ENCODE data around the gene PLEKHA6. TPM values are rescaled to one million over a fixed set of nuclear protein-coding genes. Genes with fewer than 3 reads are reported as not detected.

Gene PLEKHA6
- total and polyA plus RNA-seq, 2 of the 4 experiments (the other 2 are of a cell fraction), result 8.2 to 19.9 TPM

DNA sequence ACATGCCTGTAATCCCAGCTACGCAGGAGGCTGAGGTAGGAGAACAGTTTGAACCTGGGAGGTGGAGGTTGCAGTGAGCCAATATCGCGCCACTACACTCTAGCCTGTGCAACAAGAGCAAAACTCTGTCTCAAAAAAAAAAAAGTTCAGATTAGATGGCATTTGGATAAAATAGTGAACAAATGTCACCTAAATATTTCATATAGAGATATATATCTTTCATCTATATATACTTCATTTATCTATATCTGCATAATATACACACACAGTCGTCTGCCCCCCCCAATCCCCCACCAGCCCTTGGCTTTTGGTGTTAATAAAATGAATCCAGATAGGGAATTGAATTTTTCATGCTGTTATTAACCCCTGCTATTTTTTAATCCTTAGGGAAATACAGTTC is 46.9 kb upstream of the PLEKHA6 start:
- no peak for ATAC-seq (ENCODE audit: low read depth)
- no peak for DNase-seq
- in situ Hi-C loops (cut with MboI; ENCODE audit: low sequenced_read_pairs), result no loop called here
- CTCF ChIA-PET, result interaction anchor here (2.0 kb wide), 1 partner anchor 8 kb away, joined by 16 read pairs; no protein-coding TSS in a partner anchor
- Histone ChIP-seq H3K56ac (ENCODE audit: extremely low read depth, insufficient read depth, low read length) (no peak overlapping the region), H3K27me3 (ENCODE audit: control insufficient read depth, insufficient read depth, low read length) (no peaks in the 10 kb centered on the region), H4K8ac (ENCODE audit: low read depth in 2 of 2, low read length in 2 of 2) (no peak overlapping the region), H3K9ac (ENCODE audit: low read depth, low read length) (no peak overlapping the region), H2AFZ (replicated peaks; ENCODE audit: low read length, poor library complexity) (no peak overlapping the region), H4K20me1 (ENCODE audit: insufficient read depth, low read length) (peaks cover 85% of the 10 kb centered on the region), H2BK20ac (ENCODE audit: low read depth, low read length) (no peak overlapping the region), H3K79me1 (ENCODE audit: low read depth in 1 of 2, low read length in 2 of 2) (peaks cover 0 to 24% of the 10 kb centered on the region in 2 experiments; a peak in 3 of 4 replicates), H3K4me1 (ENCODE audit: control insufficient read depth, insufficient read depth, low read length) (no peaks in the 10 kb centered on the region), H3K9me1 (ENCODE audit: insufficient read depth, low read length) (no peaks in the 10 kb centered on the region), H4K5ac (ENCODE audit: low read depth, low read length) (no peak overlapping the region), H3K4ac (ENCODE audit: low read depth, low read length) (no peak overlapping the region), H2BK120ac (ENCODE audit: low read depth, low read length) (no peak overlapping the region), H2BK15ac (ENCODE audit: low read depth, low read length) (no peak overlapping the region), H3K4me3 (ENCODE audit: insufficient read depth, low read depth, low read length) (peak overlapping the region; percentile 19), H4K91ac (ENCODE audit: insufficient read depth, low read depth, low read length) (no peak overlapping the region), H2AK5ac (ENCODE audit: low read depth, low read length) (no peak overlapping the region), H3K27ac (ENCODE audit: insufficient read depth, low read length) (no peak overlapping the region), H3K4me2 (ENCODE audit: low read depth, low read length) (peak overlapping the region; percentile 60), H3K18ac (ENCODE audit: low read depth, low read length) (no peak overlapping the region), H3K23ac (ENCODE audit: low read depth, low read length) (no peak overlapping the region), H3K9me3 (ENCODE audit: control insufficient read depth, insufficient read depth, low read length) (no peaks in the 10 kb centered on the region), H3K36me3 (ENCODE audit: control insufficient read depth, insufficient read depth, low read length) (peaks cover 15% of the 10 kb centered on the region), H2BK5ac (ENCODE audit: low read depth, low read length, poor library complexity, severe bottlenecking) (no peak overlapping the region), H2AK9ac (replicated peaks; ENCODE audit: low read depth, low read length, poor library complexity) (no peak overlapping the region), H3K14ac (replicated peaks; ENCODE audit: low read depth, low read length) (no peak overlapping the region)
- POLR2A ChIA-PET (ENCODE audit: unreplicated experiment), result no interaction called here
- intact Hi-C loops (cut with micrococcal nuclease), result no loop called here
- BruUV-seq (replicated peaks), result no TSS peak
- no CpG with 5 or more reads among the region's 4 CpGs for WGBS, 2 experiments (ENCODE audit: extremely low coverage in 2 of 2, insufficient read length in 1 of 2)
- TF ChIP-seq NFE2L2 (IDR thresholded peaks at IDR 0.05; ENCODE audit: low read depth, low read length) (no peak), MAFK (IDR thresholded peaks at IDR 0.05; ENCODE audit: low read depth, low read length) (no peak), MAZ (IDR thresholded peaks at IDR 0.05; ENCODE audit: borderline replicate concordance, low read depth, low read length) (no peak), RAD21 (IDR thresholded peaks at IDR 0.05; ENCODE audit: low read length) (no peak), POLR2A (IDR thresholded peaks at IDR 0.05; ENCODE audit: low read depth, low read length) (no peak), MXI1 (IDR thresholded peaks at IDR 0.05; ENCODE audit: borderline replicate concordance, low read depth, low read length) (no peak), RFX5 (IDR thresholded peaks at IDR 0.05; ENCODE audit: low read depth, low read length) (no peak), RCOR1 (IDR thresholded peaks at IDR 0.05; ENCODE audit: insufficient replicate concordance, low read length) (no peak), CEBPB (IDR thresholded peaks at IDR 0.05; ENCODE audit: low read depth, low read length) (no peak)
- TF ChIP-seq, protein P1, sequence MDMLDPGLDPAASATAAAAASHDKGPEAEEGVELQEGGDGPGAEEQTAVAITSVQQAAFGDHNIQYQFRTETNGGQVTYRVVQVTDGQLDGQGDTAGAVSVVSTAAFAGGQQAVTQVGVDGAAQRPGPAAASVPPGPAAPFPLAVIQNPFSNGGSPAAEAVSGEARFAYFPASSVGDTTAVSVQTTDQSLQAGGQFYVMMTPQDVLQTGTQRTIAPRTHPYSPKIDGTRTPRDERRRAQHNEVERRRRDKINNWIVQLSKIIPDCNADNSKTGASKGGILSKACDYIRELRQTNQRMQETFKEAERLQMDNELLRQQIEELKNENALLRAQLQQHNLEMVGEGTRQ (IDR thresholded peaks at IDR 0.05; ENCODE audit: low read depth, low read length), result no peak
- TF ChIP-seq, protein P2, sequence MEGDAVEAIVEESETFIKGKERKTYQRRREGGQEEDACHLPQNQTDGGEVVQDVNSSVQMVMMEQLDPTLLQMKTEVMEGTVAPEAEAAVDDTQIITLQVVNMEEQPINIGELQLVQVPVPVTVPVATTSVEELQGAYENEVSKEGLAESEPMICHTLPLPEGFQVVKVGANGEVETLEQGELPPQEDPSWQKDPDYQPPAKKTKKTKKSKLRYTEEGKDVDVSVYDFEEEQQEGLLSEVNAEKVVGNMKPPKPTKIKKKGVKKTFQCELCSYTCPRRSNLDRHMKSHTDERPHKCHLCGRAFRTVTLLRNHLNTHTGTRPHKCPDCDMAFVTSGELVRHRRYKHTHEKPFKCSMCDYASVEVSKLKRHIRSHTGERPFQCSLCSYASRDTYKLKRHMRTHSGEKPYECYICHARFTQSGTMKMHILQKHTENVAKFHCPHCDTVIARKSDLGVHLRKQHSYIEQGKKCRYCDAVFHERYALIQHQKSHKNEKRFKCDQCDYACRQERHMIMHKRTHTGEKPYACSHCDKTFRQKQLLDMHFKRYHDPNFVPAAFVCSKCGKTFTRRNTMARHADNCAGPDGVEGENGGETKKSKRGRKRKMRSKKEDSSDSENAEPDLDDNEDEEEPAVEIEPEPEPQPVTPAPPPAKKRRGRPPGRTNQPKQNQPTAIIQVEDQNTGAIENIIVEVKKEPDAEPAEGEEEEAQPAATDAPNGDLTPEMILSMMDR (conservative IDR thresholded peaks at IDR 0.05; ENCODE audit: low read depth, low read length), result no peak
- TF ChIP-seq, protein P3, sequence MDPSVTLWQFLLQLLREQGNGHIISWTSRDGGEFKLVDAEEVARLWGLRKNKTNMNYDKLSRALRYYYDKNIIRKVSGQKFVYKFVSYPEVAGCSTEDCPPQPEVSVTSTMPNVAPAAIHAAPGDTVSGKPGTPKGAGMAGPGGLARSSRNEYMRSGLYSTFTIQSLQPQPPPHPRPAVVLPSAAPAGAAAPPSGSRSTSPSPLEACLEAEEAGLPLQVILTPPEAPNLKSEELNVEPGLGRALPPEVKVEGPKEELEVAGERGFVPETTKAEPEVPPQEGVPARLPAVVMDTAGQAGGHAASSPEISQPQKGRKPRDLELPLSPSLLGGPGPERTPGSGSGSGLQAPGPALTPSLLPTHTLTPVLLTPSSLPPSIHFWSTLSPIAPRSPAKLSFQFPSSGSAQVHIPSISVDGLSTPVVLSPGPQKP (IDR thresholded peaks at IDR 0.05; ENCODE audit: borderline replicate concordance, low read depth, low read length), result no peak
- dilution Hi-C loops (cut with HindIII; ENCODE audit: low sequenced_read_pairs, unreplicated experiment), result no loop called here

Measured in IMR-90 (cell line).